GM21390 (cell line): Measurements from ENCODE around the gene FRAT1.
A peak's percentile ranks its signal among the peaks of the same experiment; 100 is the strongest.
"Not testable (repeated sequence)": the region's sequence is repeated elsewhere in the genome, so short reads cannot be mapped to it uniquely, and the experiment has no call there.

Source experiments
- ATAC-seq: cut with Tn5 transposase; IDR thresholded peaks from one replicate; pipeline ENCODE4 v1.9.1; 2021; ENCODE audit not compliant: unreplicated experiment

The FRAT1 gene

DNA sequence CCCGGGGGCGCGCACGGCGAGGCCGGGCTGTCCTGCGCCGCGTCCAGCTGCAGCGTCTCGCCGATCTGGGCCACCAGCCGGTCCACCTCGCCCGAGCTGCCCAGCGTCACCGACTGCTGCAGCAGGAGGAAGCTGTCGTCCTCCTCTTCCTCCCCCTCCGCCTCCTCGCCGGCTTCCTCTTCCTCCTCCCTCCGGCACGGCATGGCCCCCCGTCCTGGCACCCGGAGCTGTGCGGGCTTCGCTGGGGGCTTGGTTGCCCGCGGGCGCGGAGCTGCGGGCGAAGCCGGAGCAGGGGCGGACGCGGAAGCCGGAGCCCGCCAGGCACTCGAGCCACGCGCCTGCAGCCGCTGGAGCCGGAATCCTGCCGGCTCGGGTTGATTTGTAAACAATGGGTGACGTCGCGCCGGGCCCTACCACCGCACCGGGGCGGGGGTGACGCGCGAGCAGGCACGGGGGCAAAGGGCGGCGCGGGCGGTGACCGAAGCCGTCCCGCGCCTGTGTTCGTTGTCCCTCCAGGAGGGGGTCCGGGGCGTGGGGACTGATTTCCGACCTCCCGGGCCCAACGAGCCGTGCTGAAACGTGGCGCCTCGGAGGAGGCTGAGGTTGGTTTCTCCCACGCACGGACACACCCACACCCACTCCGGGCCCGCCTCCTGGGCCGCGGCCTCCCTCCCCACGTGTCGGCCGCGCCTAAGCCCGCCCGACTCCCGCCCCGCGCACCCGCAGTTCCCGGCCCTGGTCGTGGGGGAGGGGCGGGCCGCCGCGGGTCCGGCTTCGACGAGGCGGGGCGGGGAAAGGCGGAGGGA lies 15.5 kb downstream of the FRAT1 start, which contains the start of gene FRAT2:
Gene FRAT2, minus strand, starts transcription at position 360 of the 806 bp plus-strand sequence. Its CDS starts 157 bp downstream, at position 203.
- ATAC-seq: peak; percentile 83

- peak; percentile 1 for ATAC-seq
These were observed 16.1 kb downstream of the FRAT1 start for GRCh38 chr10:97335188-97335619.

DNA sequence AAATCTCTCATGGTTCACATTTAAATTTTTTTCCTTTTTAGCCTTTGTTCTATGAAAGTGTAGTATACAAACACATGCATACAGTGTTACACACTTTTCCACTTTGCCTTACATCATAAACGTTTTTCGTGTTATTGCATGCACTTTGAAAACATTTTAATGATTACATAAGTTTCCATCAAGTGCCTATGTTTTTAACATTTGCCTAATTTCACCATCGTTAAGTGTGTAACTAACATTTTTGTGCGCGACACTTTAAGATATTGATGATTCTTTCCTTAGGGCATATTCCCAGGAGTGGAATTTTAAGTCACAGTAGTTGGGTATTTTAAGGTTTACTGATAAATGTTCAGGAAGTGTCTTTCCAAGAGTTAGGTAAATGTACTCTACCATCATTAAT lies 16.9 kb downstream of the FRAT1 start:
- no peak for ATAC-seq

DNA sequence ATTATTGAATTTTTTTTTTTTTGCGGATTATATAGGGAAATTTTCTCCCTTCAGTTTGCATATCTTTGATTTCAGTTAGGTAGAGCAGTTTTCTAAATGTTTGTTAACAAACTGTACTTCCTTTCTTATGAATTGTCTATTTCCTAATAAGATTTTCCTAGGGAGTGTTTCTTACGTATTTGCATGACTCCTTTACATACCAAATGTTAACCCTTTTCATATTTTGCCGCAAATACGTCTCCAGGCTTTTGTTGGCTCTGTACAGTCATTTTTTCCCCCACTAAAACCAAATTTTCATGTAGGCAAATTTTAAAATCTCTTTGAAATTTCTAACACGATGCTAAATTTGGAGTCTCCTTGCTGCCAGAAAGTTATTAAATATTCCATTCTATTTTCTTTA lies 17.4 kb downstream of the FRAT1 start:
- ATAC-seq: no peak

DNA sequence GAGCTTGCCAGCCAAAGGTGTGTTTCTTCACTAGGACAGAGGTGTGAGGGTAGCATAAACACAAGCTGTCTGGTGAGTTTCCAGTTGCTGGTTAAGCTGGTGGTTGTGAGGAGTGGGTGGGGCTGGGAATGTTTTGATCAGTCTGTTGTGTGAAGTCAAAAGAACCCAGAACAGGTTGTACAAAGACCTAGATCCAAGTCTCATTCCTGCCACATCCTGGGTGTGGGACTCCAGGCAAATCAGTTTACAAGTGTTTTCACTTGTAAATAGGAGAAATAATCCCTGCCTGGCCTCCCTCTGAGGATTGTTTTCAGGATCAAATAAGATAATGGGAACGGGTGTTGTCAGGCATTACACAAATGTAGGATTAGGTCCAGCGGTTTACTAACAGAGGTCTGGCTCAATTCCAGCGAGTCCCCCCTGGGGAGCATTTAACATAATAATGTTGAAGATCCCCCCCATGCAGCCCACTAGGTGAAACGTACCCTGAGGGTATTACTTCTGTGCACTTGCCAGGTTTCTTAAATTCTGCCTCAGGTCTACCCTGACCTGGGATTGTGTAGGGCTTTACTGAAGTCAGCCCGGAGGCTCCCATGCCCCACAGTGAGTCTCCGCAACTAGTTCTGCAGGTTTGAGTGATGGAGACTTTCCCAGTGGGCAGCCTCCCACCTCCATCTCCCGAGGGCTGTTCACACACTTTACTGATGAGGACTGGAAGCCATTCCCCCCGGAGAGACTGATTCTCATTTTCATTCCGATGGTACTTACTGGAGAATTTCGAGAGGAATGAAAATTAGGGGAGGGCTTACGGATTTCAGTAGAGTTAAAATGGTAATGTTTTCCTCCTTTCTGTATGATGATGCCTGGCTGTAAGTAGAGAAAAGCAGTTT lies 18.1 kb downstream of the FRAT1 start:
- ATAC-seq: no peak

DNA sequence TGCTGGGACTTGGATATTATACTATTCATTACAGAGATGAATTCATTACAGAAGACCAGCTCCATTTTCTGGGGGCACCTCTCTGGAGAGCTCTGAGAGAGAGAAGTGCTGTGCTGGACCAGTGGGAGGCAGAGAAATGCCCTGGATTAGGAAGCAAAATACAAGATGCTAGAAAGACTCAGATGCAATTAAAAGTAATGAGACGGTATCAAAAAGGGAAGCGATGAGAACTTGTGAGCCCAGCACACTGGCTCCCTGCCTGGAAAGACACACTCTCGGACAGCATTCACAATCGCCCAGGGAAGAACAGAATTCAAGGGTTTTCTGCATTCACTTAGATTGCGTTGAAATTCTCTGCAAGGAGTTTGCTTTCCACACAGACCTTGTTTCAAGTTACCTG lies 19.0 kb downstream of the FRAT1 start:
- ATAC-seq: no peak

- ATAC-seq: no peak
These were observed 22.3 kb downstream of the FRAT1 start for GRCh38 chr10:97341416-97341815.

- ATAC-seq: not testable (repeated sequence)
These were observed 24.6 kb downstream of the FRAT1 start for GRCh38 chr10:97343664-97344063.

DNA sequence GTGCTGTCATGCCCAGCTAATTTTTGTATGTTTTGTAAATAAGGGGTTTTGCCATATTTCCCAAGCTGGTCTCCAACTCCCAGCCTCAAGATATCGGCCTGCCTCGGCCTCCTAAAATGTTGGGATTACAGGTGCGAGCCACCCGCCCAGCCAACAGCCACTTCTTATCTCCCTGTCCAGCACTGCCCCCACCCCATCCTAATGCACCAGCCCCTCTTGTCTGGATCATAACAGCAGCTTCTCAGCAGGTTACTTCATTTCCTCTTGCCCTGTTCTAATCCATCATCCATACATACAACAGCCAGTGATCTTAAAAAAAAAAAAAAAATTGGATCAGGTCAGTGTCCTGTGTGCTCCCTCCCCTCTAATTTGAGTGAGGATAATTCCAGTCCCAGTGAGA lies 28.2 kb downstream of the FRAT1 start:
- ATAC-seq: no peak

GRCh38 chr10:97349752-97350513 lies 30.9 kb downstream of the FRAT1 start:
- no peak for ATAC-seq

DNA sequence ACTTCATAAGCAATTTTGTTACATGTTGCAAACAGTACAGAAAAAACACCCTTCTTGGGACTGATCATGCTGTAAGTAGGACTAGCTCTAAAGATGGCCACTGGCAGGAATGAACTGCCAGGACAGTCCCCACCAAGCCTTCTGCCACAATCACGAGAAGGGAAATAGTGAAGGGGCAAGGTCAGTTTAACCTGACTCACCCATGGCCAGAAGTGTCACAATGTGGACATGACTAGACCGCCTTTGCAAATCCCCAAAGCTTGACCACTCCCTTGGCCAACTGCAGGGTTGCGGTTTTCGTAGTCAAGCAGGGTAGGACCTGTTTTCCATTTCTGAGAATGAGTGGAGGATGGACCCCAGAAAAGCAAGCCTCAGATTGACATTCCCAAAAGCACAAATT lies 34.9 kb downstream of the FRAT1 start:
- ATAC-seq: no peak

DNA sequence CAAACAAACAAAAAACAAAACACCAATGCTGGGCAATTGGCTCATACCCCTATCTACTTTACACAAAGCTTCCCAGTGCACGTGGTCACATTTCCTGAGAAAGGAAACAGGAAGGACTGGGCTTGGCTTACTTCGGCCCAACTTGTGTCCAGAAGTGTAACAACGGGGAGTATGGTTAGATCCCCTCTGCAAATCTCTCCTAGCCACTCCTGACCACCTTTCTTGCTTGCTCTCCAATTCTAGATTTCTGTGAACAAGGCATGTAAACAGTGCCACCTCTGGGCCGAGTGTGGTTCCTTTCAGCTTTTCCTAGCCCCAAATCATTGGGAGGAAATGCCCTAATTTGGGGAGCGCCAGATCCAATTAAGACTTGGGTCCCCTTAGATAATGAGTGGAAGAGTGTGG lies 36.5 kb downstream of the FRAT1 start:
- ATAC-seq: no peak

DNA sequence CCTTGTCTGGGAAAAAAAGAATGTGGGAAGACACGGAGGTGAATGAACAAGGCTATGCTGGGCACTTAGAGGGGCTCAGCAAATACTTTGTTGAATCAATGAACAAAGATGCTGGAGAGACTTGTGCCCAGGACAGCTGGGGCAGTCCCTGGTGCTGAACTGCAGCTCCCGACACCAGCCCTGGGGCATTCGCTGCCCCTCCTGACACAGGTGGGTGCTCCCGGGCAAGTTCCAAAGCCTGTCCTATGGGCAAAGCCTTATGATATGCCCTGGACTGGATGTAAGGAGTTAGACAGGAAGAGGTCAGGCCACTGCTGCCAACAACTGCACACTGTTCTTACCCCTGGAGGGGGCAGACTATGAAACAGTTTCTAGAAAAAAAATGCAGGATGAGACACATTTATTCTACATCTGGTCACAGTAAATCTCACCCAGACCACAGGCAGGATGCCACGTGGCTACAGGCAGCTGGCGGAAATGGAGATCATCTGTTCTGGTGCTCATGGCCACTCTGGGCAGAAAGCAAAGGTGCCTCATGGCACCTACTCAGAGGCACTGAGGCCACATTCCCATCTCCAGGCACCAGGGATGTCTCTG lies 37.3 kb downstream of the FRAT1 start:
- no peak for ATAC-seq

- ATAC-seq: no peak
These were observed 37.8 kb downstream of the FRAT1 start for GRCh38 chr10:97356918-97357317.

GRCh38 chr10:97358349-97358748 lies 39.3 kb downstream of the FRAT1 start:
- no peak for ATAC-seq

DNA sequence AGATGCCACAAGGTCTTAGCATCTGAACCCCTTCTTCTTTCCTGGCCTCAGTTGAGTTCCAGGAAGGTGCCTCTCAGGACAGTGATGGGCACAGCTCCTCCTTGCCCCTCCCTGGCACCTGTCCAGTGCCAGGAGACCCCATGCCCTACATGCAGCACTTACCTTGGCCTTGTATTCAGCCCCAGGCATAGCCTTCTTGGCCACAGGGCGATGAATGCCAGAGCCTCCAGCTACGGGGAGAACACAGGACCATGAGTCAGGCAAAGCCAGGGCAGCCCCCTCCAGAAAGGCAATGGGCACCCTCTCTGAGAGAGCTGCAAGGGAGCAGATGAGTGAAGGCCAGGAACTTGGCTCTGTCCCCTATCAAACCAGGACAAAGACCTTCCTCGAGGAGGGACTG lies 39.7 kb downstream of the FRAT1 start:
- no peak for ATAC-seq

- no peak for ATAC-seq
These were observed 41.9 kb downstream of the FRAT1 start for GRCh38 chr10:97360705-97361536.

DNA sequence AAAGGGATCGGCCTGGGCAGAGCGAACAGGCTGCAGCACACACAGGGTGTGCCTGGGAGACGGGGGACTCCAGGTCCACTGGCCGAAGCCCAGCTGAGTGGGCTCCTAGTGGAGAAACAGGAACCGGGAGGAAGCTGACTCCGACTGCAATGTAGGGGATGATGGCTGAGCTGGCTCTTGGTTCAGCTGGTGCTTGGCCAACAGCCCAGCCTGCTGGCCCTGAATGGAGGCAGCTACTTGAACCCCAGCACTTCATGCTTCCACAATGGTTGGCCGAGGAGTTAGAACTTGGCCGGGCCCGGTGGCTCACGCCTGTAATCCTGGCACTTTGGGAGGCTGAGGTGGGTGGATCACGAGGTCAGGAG lies 42.4 kb downstream of the FRAT1 start:
- ATAC-seq: no peak

- no peak for ATAC-seq
These were observed 43.4 kb downstream of the FRAT1 start for GRCh38 chr10:97362310-97363033.
